ENCODE results near the gene TMEM108.

TMEM108 gene

DNA sequence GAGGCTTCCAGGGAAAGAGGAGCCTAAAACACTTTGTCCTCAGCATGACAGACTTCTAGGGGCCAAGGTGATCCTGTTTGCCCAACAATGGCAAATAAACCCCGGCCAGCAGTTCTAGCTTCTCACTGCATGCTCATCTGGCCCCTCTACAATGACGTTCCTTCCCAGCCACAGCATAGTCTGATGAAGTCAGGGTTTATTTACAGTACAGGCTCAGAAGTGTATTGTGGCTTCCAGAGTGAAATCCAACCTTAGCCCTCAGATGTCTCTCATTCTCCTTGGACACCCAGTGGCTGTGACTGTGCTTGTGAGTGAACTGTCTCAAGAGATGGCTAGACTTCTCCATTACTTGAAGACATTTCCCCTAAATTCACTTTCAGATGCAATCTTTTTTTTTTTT is 402.5 kb downstream of the TMEM108 start:
- no peak for DNase-seq

DNA sequence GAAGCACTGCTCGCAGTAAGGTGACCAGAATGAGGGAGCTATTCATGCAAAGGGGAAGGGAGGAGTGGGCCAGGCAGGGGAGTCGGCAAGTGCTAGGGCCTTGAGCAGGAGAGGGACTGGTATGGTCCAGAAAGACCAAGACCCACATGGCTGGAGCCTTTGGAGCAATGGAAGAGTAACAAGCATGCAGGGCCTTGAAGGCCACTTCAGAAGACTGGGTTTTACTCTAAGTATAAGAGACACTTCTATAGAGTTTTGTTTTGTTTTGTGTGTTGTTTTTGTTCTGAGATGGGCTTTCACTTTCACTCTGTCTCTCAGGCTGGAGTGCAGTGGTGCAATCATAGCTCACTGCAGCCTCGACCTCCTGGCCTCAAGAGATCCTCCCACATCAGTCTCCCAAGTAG is 403.7 kb downstream of the TMEM108 start:
- DNase-seq: no peak

DNA sequence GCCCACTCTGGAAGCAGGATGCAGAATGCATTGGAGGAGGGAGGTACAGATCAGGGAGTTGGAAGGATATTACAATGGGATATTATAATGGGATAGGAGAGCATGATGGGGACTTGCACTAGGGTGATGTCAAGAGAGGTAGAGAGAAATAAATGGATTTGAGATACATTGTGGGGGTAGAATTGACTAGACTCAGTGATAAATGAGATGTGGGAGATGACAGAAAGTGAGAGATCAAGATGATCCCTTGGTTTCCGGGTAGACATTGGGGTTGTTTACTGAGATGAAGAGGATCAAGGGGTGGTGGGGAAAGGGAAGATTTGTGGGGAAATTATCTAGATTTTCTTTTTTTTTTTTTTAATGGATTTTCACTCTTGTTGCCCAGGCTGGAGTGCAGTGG is 404.3 kb downstream of the TMEM108 start:
- DNase-seq: no peak

DNA sequence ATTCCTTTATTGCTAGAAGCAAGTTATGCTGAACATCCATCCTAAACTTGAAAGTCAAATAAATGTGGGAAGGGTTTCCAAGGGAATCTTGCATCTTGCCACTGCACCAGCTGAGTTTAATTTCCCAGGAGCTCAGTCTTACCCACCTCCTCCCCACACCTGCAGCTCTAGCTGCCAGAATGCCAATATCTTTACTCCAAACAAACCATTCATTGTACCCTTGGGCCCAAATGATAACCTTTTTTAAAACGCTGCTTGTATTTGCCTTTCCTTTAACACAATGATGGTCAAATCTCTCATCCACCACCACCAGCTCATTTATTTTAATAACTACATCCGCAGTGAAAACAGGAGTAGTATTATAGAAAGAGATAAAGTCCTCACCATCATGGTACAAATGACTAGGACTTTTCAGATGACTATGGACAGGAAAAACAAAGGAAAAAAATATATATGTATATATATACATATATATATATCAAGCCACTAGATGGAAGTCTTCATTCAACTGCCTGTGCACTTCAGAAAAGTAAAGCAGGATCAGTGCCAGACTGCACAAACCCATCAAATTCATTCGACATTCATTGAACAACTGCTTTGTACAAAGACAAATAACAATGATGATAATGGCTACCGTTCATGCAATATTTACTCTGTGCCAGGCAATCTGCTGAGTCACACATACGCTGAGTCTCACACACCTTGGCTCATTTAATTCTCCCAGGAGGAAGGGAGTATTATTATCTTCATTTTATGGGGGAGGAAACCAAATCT is 405.6 kb downstream of the TMEM108 start:
- no peak for DNase-seq

DNA sequence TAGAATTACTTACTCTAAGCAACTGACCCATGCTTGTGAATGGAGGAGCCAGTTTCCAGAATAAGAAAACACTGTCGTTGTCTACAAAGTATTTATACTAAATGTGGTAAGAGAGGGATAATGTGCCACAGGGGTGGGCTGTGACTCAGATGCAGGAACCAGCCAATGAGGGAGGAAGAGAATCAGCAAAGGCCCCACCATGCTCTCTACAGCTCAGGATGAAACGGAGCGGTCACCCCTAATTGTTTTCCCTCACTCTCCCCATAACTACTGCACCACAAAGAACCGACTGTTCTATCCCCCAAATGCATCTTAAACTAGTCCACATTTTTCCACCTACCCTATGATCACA is 406.2 kb downstream of the TMEM108 start:
- no peak for DNase-seq

DNA sequence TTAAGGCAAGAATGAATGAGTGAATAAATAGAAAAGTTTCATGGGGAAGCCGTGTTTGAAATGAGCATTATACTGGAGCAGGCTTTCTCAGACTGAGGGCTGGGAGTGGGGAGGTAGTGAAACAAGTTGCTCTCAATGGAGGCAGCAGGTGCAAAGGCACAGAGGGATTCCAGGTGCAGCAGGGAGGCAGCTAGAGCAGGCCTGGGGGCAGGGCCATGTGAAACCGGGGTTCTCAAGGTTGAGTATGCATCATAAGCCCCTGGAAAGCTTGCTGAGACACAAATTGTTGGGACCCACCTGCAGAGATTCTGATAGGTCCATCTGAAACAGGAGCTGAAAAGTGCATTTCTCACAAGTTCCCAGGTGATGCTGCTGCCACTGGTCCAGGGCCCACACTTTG is 406.9 kb downstream of the TMEM108 start:
- DNase-seq: no peak
